H9 (cell line): ENCODE measurements around the gene VRK1. TPM values are rescaled to one million over a fixed set of nuclear protein-coding genes. Genes with fewer than 3 reads are reported as not detected.

Source experiments
- DNase-seq: peaks from one replicate; pipeline ENCODE4 v3.0.0-alpha.2; 2017
- H2AFZ ChIP-seq: one replicate; pipeline ENCODE4 v1.6.1; 2013; ENCODE audit warnings: mild to moderate bottlenecking, low read length, control low read depth, moderate library complexity
- H2AK5ac ChIP-seq: 2 replicates; pipeline ENCODE4 v1.6.1; 2013; ENCODE audit warnings: low read length, control low read depth, mixed read lengths; ENCODE audit not compliant: insufficient read length
- H2BK120ac ChIP-seq: one replicate; pipeline ENCODE4 v1.6.1; 2013; ENCODE audit warnings: low read depth, mild to moderate bottlenecking, low read length, control low read depth, inconsistent platforms; ENCODE audit not compliant: poor library complexity, severe bottlenecking
- H2BK12ac ChIP-seq: 2 replicates; pipeline ENCODE4 v1.6.1; 2013; ENCODE audit warnings: low read length, control low read depth, mixed read lengths, low read depth; ENCODE audit not compliant: insufficient read length
- H2BK15ac ChIP-seq: 2 replicates; pipeline ENCODE4 v1.6.1; 2013; ENCODE audit warnings: low read depth, low read length, control low read depth
- H2BK20ac ChIP-seq: one replicate; pipeline ENCODE4 v1.6.1; 2013; ENCODE audit warnings: low read depth, mild to moderate bottlenecking, low read length, control low read depth, inconsistent platforms; ENCODE audit not compliant: poor library complexity, severe bottlenecking
- H2BK5ac ChIP-seq: 2 replicates; pipeline ENCODE4 v1.6.1; 2013; ENCODE audit warnings: low read length, control low read depth, mixed read lengths; ENCODE audit not compliant: insufficient read length
- H3K14ac ChIP-seq: 2 replicates; pipeline ENCODE4 v1.6.1; 2013; ENCODE audit warnings: low read length, control low read depth; ENCODE audit not compliant: insufficient read depth
- H3K18ac ChIP-seq: 2 replicates; pipeline ENCODE4 v1.6.1; 2013; ENCODE audit warnings: low read depth, mild to moderate bottlenecking, mixed read lengths, low read length, control low read depth; ENCODE audit not compliant: insufficient read length
- H3K23ac ChIP-seq: 2 replicates; pipeline ENCODE4 v1.6.1; 2013; ENCODE audit warnings: low read length, control low read depth, mixed read lengths, low read depth; ENCODE audit not compliant: insufficient read length
- H3K23me2 ChIP-seq: 2 replicates; pipeline ENCODE4 v1.6.1; 2013; ENCODE audit warnings: low read depth, mild to moderate bottlenecking, mixed read lengths, low read length, control low read depth; ENCODE audit not compliant: insufficient read length, poor library complexity, severe bottlenecking
- H3K27ac ChIP-seq: 2 replicates; pipeline ENCODE4 v1.5.1; 2013; ENCODE audit warnings: low read length, control low read depth, mixed read lengths, low read depth; ENCODE audit not compliant: insufficient read length
- H3K27me3 ChIP-seq: 2 replicates; pipeline ENCODE4 v1.6.1; 2013; ENCODE audit warnings: low read length, control low read depth, inconsistent platforms; ENCODE audit not compliant: insufficient read depth
- H3K4ac ChIP-seq: 2 replicates; pipeline ENCODE4 v1.6.1; 2013; ENCODE audit warnings: low read depth, mild to moderate bottlenecking, control low read depth, inconsistent platforms, low read length, moderate library complexity
- H3K4me1 ChIP-seq: 2 replicates; pipeline ENCODE4 v1.6.1; 2013; ENCODE audit warnings: low read length, control low read depth, inconsistent platforms; ENCODE audit not compliant: insufficient read depth
- H3K4me2 ChIP-seq: 2 replicates; pipeline ENCODE4 v1.6.1; 2013; ENCODE audit warnings: low read length, control low read depth, mixed read lengths; ENCODE audit not compliant: insufficient read length, insufficient read depth
- H3K56ac ChIP-seq: 2 replicates; pipeline ENCODE4 v1.6.1; 2013; ENCODE audit warnings: low read depth, mild to moderate bottlenecking, mixed read lengths, low read length, control low read depth; ENCODE audit not compliant: insufficient read length
- H3K79me1 ChIP-seq: 2 replicates; pipeline ENCODE4 v1.6.1; 2013; ENCODE audit warnings: low read depth, mild to moderate bottlenecking, moderate library complexity, low read length, control low read depth, inconsistent platforms; ENCODE audit not compliant: insufficient read depth, poor library complexity, severe bottlenecking
- H3K79me2 ChIP-seq: 2 replicates; pipeline ENCODE4 v1.6.1; 2013; ENCODE audit warnings: low read length, control low read depth, inconsistent platforms; ENCODE audit not compliant: insufficient read depth
- H3K9ac ChIP-seq: 2 replicates; pipeline ENCODE4 v1.6.1; 2013; ENCODE audit warnings: low read length, control low read depth, mixed read lengths; ENCODE audit not compliant: insufficient read length; ENCODE audit errors: extremely low read depth
- H3K9me3 ChIP-seq: one replicate; pipeline ENCODE4 v1.6.1; 2013; ENCODE audit warnings: low read depth, low read length, inconsistent platforms; ENCODE audit not compliant: control insufficient read depth
- H3T11ph ChIP-seq: one replicate; pipeline ENCODE4 v1.6.1; 2013; ENCODE audit warnings: mild to moderate bottlenecking, low read length, control low read depth, inconsistent platforms
- H4K20me1 ChIP-seq: one replicate; pipeline ENCODE4 v1.6.1; 2013; ENCODE audit not compliant: control insufficient read depth, insufficient read length, insufficient read depth
- H4K5ac ChIP-seq: 2 replicates; pipeline ENCODE4 v1.6.1; 2013; ENCODE audit warnings: low read depth, mild to moderate bottlenecking, mixed read lengths, low read length, control low read depth; ENCODE audit not compliant: insufficient read length
- H4K8ac ChIP-seq: replicated peaks from 2 replicates; pipeline ENCODE4 v1.6.1; 2013; ENCODE audit warnings: low read length, control low read depth, mixed read lengths, low read depth; ENCODE audit not compliant: insufficient read length
- H4K91ac ChIP-seq: 2 replicates; pipeline ENCODE4 v1.6.1; 2013; ENCODE audit warnings: low read depth, mild to moderate bottlenecking, moderate library complexity, mixed read lengths, low read length, control low read depth; ENCODE audit not compliant: insufficient read length
- H3K27ac Mint-ChIP-seq, 3 experiments: 2 replicates in 2 of 3; 3 replicates in 1 of 3; pipeline ENCODE4 v1.8.0; 2020 to 2021; ENCODE audit warnings: mixed read lengths in 3 of 3, mild to moderate bottlenecking in 1 of 3, moderate library complexity in 1 of 3
- H3K27me3 Mint-ChIP-seq: 2 replicates; pipeline ENCODE4 v1.8.0; 2021; ENCODE audit warnings: low read depth, mild to moderate bottlenecking, moderate library complexity, mixed read lengths
- H3K36me3 Mint-ChIP-seq, 3 experiments: 2 replicates in 2 of 3; 3 replicates in 1 of 3; pipeline ENCODE4 v1.8.0; 2020 to 2021; ENCODE audit warnings: low read depth in 3 of 3, mixed read lengths in 3 of 3; ENCODE audit not compliant: insufficient read depth in 1 of 3
- H3K4me1 Mint-ChIP-seq, 2 experiments: 2 replicates each; pipeline ENCODE4 v1.8.0; 2020; ENCODE audit warnings: mixed read lengths in 2 of 2
- H3K4me3 Mint-ChIP-seq, 2 experiments: 2 replicates in 1 of 2; 3 replicates in 1 of 2; pipeline ENCODE4 v1.8.0; 2020 to 2021; ENCODE audit warnings: mild to moderate bottlenecking in 2 of 2, mixed read lengths in 2 of 2, moderate library complexity in 1 of 2
- H3K9me3 Mint-ChIP-seq, 2 experiments: 2 replicates in 1 of 2; 3 replicates in 1 of 2; pipeline ENCODE4 v1.8.0; 2020; ENCODE audit warnings: mild to moderate bottlenecking in 2 of 2, mixed read lengths in 2 of 2, moderate library complexity in 1 of 2
- WGBS: extraction: QIAGEN DNeasy Blood & Tissue Kit; methylation state at CpG from one replicate; pipeline ENCODE4 v1.1.7; 2013; ENCODE audit warnings: missing lambda C conversion rate, low lambda C conversion rate, mixed read lengths; ENCODE audit not compliant: insufficient read length; ENCODE audit errors: extremely low coverage; 5-methylcytosine and 5-hydroxymethylcytosine counted together
- total RNA-seq: library from RNA; stranded (reverse); gene quantifications from 2 replicates; pipeline ENCODE4 v1.2.1, GENCODE V29; 2021
- TF ChIP-seq, protein P1 (sequence below): fragments of 200-600 bp; sonication (generic); conservative IDR thresholded peaks from 3 replicates; pipeline ENCODE4 v1.8.0; 2021; ENCODE audit warnings: antibody characterized with exemption, mild to moderate bottlenecking

Gene VRK1
- total RNA-seq, 1 experiment from 2014 or later: 55.7 TPM

DNA sequence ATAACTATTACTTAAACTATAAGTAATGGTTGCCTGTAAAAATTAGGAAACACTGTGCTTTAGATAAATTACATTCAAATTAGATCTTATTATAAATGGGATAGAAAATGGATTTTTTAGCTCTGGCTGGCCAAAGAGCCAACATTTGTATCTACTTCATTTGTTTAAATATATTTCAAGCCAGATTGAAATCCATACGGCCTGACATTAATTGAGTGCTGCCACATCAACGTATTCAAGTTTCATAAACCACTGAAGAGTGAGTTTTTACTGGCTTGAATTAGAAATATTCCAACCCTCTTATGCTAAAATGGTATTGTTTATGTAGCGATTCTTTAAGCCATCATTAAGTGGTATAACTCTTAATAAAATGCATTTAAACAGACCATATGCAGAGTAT is 133.3 kb downstream of the VRK1 start:
- Histone ChIP-seq H4K8ac (no peak overlapping the region), H3K23me2 (no peaks in the 10 kb centered on the region), H2AK5ac (no peak overlapping the region), H3K79me1 (no peaks in the 10 kb centered on the region), H2BK12ac (no peak overlapping the region), H2AFZ (no peak overlapping the region), H3K4me1 (no peaks in the 10 kb centered on the region), H3K9ac (no peak overlapping the region), H3K18ac (no peak overlapping the region), H3T11ph (no peak overlapping the region), H2BK120ac (no peak overlapping the region), H3K4me2 (no peak overlapping the region), H3K4ac (no peak overlapping the region), H2BK20ac (no peak overlapping the region), H4K20me1 (peaks cover 3% of the 10 kb centered on the region), H3K23ac (no peak overlapping the region), H3K27me3 (no peaks in the 10 kb centered on the region), H3K56ac (no peak overlapping the region), H3K79me2 (no peaks in the 10 kb centered on the region), H4K91ac (no peak overlapping the region), H4K5ac (no peak overlapping the region), H3K27ac (no peak overlapping the region), H3K9me3 (no peaks in the 10 kb centered on the region), H2BK15ac (no peak overlapping the region), H2BK5ac (no peak overlapping the region), H3K14ac (no peak overlapping the region)
- TF ChIP-seq, protein P1, sequence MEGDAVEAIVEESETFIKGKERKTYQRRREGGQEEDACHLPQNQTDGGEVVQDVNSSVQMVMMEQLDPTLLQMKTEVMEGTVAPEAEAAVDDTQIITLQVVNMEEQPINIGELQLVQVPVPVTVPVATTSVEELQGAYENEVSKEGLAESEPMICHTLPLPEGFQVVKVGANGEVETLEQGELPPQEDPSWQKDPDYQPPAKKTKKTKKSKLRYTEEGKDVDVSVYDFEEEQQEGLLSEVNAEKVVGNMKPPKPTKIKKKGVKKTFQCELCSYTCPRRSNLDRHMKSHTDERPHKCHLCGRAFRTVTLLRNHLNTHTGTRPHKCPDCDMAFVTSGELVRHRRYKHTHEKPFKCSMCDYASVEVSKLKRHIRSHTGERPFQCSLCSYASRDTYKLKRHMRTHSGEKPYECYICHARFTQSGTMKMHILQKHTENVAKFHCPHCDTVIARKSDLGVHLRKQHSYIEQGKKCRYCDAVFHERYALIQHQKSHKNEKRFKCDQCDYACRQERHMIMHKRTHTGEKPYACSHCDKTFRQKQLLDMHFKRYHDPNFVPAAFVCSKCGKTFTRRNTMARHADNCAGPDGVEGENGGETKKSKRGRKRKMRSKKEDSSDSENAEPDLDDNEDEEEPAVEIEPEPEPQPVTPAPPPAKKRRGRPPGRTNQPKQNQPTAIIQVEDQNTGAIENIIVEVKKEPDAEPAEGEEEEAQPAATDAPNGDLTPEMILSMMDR: no peak
- Mint-ChIP-seq H3K4me1 (peaks cover 3 to 10% of the 10 kb centered on the region in 2 experiments), H3K27me3 (peaks cover 2% of the 10 kb centered on the region; the same call in 1 of the 2 replicates), H3K4me3 (no peak overlapping the region), H3K36me3 (no peaks in the 10 kb centered on the region), H3K27ac (no peak overlapping the region), H3K9me3 (no peaks in the 10 kb centered on the region; a peak in 1 of 5 replicates)
- DNase-seq: no peak
- no CpG with 5 or more reads among the region's 3 CpGs for WGBS
